T1000 (cell line): Measurements from ENCODE around the gene COL20A1.
"Not testable (repeated sequence)": the region's sequence is repeated elsewhere in the genome, so short reads cannot be mapped to it uniquely, and the experiment has no call there.

Experiments
- DNase-seq: peaks from one replicate; lab custom pipeline; 2025; ENCODE audit warnings: mixed read lengths; lab: John Stamatoyannopoulos, UW

The COL20A1 gene

GRCh38 chr20:63335060-63335459 lies 42.1 kb downstream of the COL20A1 start:
- not testable (repeated sequence) for DNase-seq

- no peak for DNase-seq
Observed at GRCh38 chr20:63335711-63336110, 42.7 kb downstream of the COL20A1 start.

GRCh38 chr20:63336232-63336752 lies 43.3 kb downstream of the COL20A1 start:
- DNase-seq, result no peak

GRCh38 chr20:63337786-63338420 lies 44.9 kb downstream of the COL20A1 start:
- no peak for DNase-seq

- DNase-seq, result not testable (repeated sequence)
Observed at GRCh38 chr20:63339154-63340094, 46.4 kb downstream of the COL20A1 start.

- DNase-seq, result not testable (repeated sequence)
Observed at GRCh38 chr20:63340158-63340688, 47.2 kb downstream of the COL20A1 start.

GRCh38 chr20:63342561-63343459 lies 49.8 kb downstream of the COL20A1 start:
- no peak for DNase-seq

- DNase-seq, result no peak
Observed at GRCh38 chr20:63343460-63344445, 50.8 kb downstream of the COL20A1 start.

GRCh38 chr20:63344616-63345327 lies 51.8 kb downstream of the COL20A1 start:
- DNase-seq, result no peak

- no peak for DNase-seq
Observed at GRCh38 chr20:63345328-63346100, 52.5 kb downstream of the COL20A1 start.

- no peak for DNase-seq
Observed at GRCh38 chr20:63346131-63347080, 53.4 kb downstream of the COL20A1 start.

GRCh38 chr20:63347081-63347741 lies 54.2 kb downstream of the COL20A1 start:
- DNase-seq, result no peak

- no peak for DNase-seq
Observed at GRCh38 chr20:63347950-63348827, 55.2 kb downstream of the COL20A1 start.

GRCh38 chr20:63348828-63349515 lies 56.0 kb downstream of the COL20A1 start:
- DNase-seq, result no peak

- no peak for DNase-seq
Observed at GRCh38 chr20:63349516-63349895, 56.5 kb downstream of the COL20A1 start.

GRCh38 chr20:63350196-63350595 lies 57.2 kb downstream of the COL20A1 start:
- no peak for DNase-seq
